GM20431 (cell line): ENCODE results near the gene TKTL2.

ENCODE experiments used
- in situ Hi-C: fragments of 300-500 bp; cut with MseI, MboI; formaldehyde crosslinking; loops from one replicate; pipeline ENCODE4 v1.15.0; 2020; ENCODE audit warnings: low sequenced_read_pairs; ENCODE audit not compliant: unreplicated experiment

Gene TKTL2, protein sequence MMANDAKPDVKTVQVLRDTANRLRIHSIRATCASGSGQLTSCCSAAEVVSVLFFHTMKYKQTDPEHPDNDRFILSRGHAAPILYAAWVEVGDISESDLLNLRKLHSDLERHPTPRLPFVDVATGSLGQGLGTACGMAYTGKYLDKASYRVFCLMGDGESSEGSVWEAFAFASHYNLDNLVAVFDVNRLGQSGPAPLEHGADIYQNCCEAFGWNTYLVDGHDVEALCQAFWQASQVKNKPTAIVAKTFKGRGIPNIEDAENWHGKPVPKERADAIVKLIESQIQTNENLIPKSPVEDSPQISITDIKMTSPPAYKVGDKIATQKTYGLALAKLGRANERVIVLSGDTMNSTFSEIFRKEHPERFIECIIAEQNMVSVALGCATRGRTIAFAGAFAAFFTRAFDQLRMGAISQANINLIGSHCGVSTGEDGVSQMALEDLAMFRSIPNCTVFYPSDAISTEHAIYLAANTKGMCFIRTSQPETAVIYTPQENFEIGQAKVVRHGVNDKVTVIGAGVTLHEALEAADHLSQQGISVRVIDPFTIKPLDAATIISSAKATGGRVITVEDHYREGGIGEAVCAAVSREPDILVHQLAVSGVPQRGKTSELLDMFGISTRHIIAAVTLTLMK

DNA sequence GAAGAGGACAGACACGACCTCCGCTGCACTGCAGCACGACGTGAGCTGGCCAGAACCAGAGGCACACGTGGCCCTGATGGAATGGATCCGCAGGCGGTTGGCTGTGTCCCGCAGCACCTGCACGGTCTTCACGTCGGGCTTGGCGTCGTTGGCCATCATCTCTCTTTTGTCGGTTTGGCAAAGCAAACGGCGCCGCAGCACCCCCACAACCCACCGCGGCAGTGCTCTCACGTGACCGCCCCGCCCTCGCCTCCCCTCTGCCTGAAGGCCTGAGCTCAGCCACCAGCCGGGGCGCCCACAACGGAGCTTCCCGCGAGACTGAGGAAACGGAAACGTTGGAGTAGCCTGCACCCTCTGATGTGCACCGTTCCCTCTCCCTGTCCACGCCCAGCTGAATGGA lies at the start of gene TKTL2:
Gene TKTL2 (minus strand): TSS at position 179 of the 400 bp plus-strand sequence. CDS start 20 bp downstream, at position 159.
- in situ Hi-C loops = no loop called here

DNA sequence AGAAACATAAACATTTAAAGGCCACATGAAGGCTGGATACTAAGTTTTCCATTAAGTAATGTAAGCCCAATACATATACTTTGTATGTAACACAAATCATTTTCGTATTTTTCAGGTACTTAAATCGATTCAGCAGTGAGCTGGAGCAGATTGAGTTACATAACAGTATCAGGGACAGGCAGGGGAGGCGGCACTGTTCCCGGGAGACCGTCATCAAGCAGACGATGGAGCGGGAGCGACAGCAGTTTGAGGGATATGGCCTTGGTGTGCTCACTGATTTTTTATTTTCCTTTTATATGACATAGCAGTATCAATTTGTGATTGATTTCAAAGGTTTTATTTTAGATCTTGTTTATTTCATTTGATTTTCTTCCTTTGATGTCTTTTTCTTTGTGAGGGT lies 41.6 kb upstream of the TKTL2 start:
- in situ Hi-C loops = no loop called here

- in situ Hi-C loops = no loop called here
Observed at GRCh38 chr4:163505374-163505773, 31.8 kb upstream of the TKTL2 start.

GRCh38 chr4:163500586-163500985 lies 27.0 kb upstream of the TKTL2 start:
- in situ Hi-C loops = no loop called here

DNA sequence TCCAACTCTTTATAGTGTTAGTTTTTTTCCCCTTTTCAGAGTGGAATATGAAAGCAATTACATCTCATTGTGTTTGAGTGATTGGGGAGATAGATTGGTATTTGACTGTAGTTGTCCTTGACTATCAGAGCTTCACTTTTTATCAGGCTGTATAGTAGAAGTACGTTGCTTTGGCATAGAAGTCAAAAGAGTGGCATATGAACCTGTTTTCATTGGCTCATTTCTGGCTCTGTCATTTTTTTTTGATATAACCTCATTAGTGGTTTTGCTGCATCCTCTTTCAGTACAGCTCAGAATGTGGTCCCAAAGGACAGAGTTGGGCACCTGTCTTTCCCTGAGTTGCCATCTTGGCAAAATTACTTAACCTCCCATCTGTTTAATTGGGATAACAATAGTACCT lies 22.3 kb upstream of the TKTL2 start:
- in situ Hi-C loops = no loop called here

GRCh38 chr4:163494360-163495241 lies 21.0 kb upstream of the TKTL2 start, which contains the start of gene TMA16:
TMA16 (plus strand) TSS chr4:163494690; CDS start chr4:163494802, 112 bp downstream.
- in situ Hi-C loops = no loop called here

DNA sequence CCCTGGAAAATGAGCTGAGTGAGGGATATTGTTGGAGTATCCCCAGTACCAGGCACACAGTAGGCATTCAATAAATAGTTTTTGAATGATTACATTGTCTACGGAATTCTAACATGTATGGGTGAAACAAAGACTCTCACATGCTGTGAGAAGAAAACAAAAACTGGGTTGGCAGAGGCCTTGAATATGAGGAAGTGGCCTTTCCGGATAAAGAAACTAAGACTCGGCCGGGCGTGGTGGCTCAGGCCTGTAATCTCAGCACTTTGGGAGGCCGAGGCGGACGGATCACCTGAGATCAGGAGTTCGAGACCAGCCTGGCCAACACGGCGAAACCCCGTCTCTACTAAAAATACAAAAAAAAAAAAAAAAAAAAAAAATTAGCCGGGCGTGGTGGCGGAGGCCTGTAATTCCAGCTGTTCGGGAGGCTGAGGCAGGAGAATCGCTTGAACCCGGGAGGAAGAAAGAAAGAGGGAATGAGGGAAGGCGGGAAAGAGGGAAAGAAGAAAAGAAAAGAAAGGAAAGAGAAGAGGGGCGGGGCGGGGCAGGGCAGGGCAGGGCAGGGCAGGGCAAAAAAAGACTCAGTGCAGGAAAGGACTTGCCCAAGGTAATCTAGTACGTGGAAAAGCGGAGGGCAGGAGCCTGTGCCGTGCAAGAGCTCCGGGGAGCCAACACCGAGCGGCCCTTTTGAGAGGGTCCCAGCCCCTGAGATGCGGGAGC lies 20.2 kb upstream of the TKTL2 start:
- in situ Hi-C loops = no loop called here

- in situ Hi-C loops = no loop called here
Observed at GRCh38 chr4:163492951-163493504, 19.5 kb upstream of the TKTL2 start.

- in situ Hi-C loops = loop anchor here (10.0 kb wide), 1 partner anchor 55 kb away; no protein-coding TSS in a partner anchor
Observed at GRCh38 chr4:163489929-163490328, 16.4 kb upstream of the TKTL2 start.

DNA sequence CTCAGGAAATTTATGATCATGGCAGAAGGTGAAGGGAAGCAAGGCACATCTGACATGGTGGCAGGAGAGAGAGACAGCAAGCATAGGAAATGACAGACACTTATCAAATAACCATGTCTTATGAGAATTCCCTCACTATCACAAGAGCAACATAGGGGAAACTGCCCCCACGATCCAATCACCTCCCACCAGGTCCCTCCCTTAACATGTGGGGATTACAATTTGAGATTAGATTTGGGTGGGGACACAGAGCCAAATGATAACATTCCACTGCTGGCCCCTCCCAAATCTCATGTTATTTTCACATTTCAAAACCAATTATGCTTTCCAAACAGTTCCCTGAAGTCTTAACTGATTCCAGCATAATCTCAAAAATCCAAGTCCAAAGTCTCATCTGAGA lies 12.8 kb upstream of the TKTL2 start:
- in situ Hi-C loops = loop anchor here (10.0 kb wide), 1 partner anchor 58 kb away; no protein-coding TSS in a partner anchor

GRCh38 chr4:163485589-163485988 lies 12.0 kb upstream of the TKTL2 start:
- in situ Hi-C loops = loop anchor here (10.0 kb wide), 1 partner anchor 59 kb away; no protein-coding TSS in a partner anchor

GRCh38 chr4:163484906-163485305 lies 11.4 kb upstream of the TKTL2 start:
- in situ Hi-C loops = loop anchor here (10.0 kb wide), 1 partner anchor 60 kb away; no protein-coding TSS in a partner anchor

GRCh38 chr4:163482190-163482589 lies 8.6 kb upstream of the TKTL2 start:
- in situ Hi-C loops = loop anchor here (10.0 kb wide), 1 partner anchor 63 kb away; no protein-coding TSS in a partner anchor

GRCh38 chr4:163476761-163477438 lies 3.3 kb upstream of the TKTL2 start:
- in situ Hi-C loops = no loop called here

GRCh38 chr4:163474027-163474426 lies 473 bp upstream of the TKTL2 start:
- in situ Hi-C loops = no loop called here

- in situ Hi-C loops = no loop called here
Observed at GRCh38 chr4:163473130-163473529, 424 bp downstream of the TKTL2 start.

GRCh38 chr4:163470391-163470790 lies 3.2 kb downstream of the TKTL2 start:
- in situ Hi-C loops = no loop called here

DNA sequence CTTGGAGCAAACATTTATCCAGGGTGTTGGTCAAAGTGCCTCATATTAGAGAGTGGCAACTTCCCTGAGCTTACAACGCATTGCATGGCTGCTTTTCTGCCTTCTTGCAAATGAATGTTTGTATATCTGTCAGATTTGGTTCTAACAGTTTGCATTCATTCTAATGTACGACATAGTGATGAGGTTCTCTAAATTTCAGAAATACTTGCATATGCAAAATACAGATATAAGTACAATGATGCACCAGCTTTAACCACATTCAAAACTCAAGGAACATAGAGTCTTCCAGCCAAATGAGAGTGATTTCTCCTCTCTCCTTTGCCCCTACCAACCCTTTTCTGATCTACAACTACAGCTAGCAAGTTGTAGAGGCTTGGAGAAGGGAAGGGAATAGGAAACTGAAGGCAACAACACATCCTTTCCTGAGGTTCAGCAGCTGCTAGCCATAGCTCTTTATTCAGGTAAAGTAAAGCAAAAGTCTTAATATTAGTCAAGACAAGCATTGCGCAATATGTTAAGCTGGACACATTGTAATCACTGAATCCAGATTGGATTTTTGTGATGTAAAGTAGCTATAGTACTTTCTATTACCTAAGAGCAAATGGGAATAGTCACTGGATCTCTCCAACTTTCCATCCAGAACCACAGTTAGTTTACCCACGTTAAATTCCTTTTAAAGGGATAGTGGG lies 6.3 kb downstream of the TKTL2 start:
- in situ Hi-C loops = no loop called here
